ENCODE measurements around the gene CD14. TPM values are rescaled to one million over a fixed set of nuclear protein-coding genes. Genes with fewer than 3 reads are reported as not detected.

The CD14 gene
- total RNA-seq, 2 experiments from 2014 or later = 0.76 to 1.0 TPM

DNA sequence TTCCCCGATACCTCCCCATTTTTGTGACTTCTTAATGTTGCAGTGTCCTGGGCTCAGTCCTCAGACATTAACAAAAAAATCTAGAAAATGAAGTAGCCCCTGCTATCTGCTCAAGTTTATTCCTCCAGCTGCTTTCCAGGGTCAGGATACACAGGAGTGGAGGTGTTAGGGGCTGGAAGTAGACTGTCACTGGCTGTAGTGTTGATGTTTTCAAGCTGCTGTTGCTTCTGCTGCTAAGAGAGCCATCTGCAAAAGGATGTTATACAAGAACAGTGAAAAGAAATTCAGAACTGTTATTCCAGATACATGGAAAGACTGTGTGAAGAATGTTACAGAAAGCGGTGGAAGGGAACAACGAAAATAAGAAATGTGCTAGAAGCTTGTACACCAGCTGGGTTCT is 10.7 kb downstream of the CD14 start:
- BruUV-seq (replicated peaks) = no TSS peak
- H3K4me2 ChIP-seq (ENCODE audit: low read length) = no peak overlapping the region
- no peaks in the 10 kb centered on the region for H3K9me2 ChIP-seq (ENCODE audit: insufficient read depth, low read length)
- no peaks in the 10 kb centered on the region for H3K79me2 ChIP-seq (ENCODE audit: insufficient read depth, low read depth, low read length)
- H4K20me1 ChIP-seq (ENCODE audit: insufficient read depth, low read length) = no peaks in the 10 kb centered on the region
- no peaks in the 10 kb centered on the region for H3K36me3 ChIP-seq (ENCODE audit: insufficient read depth, low read length)
- no peak for TF ChIP-seq CTCF (conservative IDR thresholded peaks at IDR 0.05; ENCODE audit: low read length)
- no peak for TF ChIP-seq EZH2phosphoT487 (IDR thresholded peaks at IDR 0.05; ENCODE audit: borderline replicate concordance, low read depth, low read length)
- no peak overlapping the region for H3K4me3 ChIP-seq (ENCODE audit: low read depth, low read length, poor library complexity, severe bottlenecking)
- DNase-seq (ENCODE audit: low spot score) = no peak
- CTCF ChIA-PET (ENCODE audit: unreplicated experiment) = no interaction called here
- no peaks in the 10 kb centered on the region for H3K4me1 ChIP-seq (ENCODE audit: insufficient read depth, low read length, poor library complexity, severe bottlenecking)
- H3K9me3 ChIP-seq (ENCODE audit: low read length) = 0 out of 2 replicates have a peak, but pooled peaks cover 4% of the 10 kb centered on the region
- no peak overlapping the region for H2AFZ ChIP-seq (ENCODE audit: low read length)
- POLR2A ChIA-PET = no interaction called here
- H3K27ac ChIP-seq (ENCODE audit: low read depth, low read length, poor library complexity, severe bottlenecking) = no peak overlapping the region
- intact Hi-C loops (cut with micrococcal nuclease; ENCODE audit: unreplicated experiment) = loop anchor here (10.0 kb wide), 1 partner anchor 408 kb away; no protein-coding TSS in a partner anchor

DNA sequence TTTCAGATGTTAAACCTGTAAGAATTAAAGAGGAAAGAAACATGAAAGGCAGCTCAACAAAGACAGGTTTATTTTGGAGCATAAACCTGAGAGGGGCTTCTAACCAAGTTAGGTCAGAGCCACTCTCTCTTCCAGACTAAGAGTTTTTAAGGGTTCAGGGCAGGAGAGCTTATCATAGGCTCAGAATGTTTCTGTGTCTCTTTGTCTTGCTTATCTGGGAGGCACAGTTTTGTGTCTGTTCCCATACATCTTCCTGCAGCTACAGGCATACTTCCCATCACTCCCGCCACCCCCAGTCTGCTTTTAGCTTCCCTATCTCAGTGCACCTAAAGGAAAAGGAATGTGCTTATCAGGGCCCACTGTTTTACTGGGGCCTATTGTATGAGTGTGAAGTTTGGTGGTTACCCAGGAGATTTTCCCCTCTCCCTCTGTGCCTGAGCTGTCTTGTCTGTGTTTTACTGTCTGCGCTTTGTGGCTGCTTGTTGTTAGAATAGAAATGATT is 21.9 kb downstream of the CD14 start:
- no peak for TF ChIP-seq CTCF (conservative IDR thresholded peaks at IDR 0.05; ENCODE audit: low read length)
- no peak for TF ChIP-seq EZH2phosphoT487 (IDR thresholded peaks at IDR 0.05; ENCODE audit: borderline replicate concordance, low read depth, low read length)
- H3K9me2 ChIP-seq (ENCODE audit: insufficient read depth, low read length) = no peaks in the 10 kb centered on the region
- intact Hi-C loops (cut with micrococcal nuclease; ENCODE audit: unreplicated experiment) = no loop called here
- H3K4me2 ChIP-seq (ENCODE audit: low read length) = no peak overlapping the region
- no peak overlapping the region for H3K4me3 ChIP-seq (ENCODE audit: low read depth, low read length, poor library complexity, severe bottlenecking)
- H2AFZ ChIP-seq (ENCODE audit: low read length) = no peak overlapping the region
- no peak overlapping the region for H3K27ac ChIP-seq (ENCODE audit: low read depth, low read length, poor library complexity, severe bottlenecking)
- ChIA-PET POLR2A (no interaction called here), CTCF (ENCODE audit: unreplicated experiment) (no interaction called here)
- no peaks in the 10 kb centered on the region for H3K4me1 ChIP-seq (ENCODE audit: insufficient read depth, low read length, poor library complexity, severe bottlenecking)
- H4K20me1 ChIP-seq (ENCODE audit: insufficient read depth, low read length) = no peaks in the 10 kb centered on the region
- H3K79me2 ChIP-seq (ENCODE audit: insufficient read depth, low read depth, low read length) = no peaks in the 10 kb centered on the region
- no peaks in the 10 kb centered on the region for H3K9me3 ChIP-seq (ENCODE audit: low read length)
- BruUV-seq (replicated peaks) = no TSS peak
- H3K36me3 ChIP-seq (ENCODE audit: insufficient read depth, low read length) = no peaks in the 10 kb centered on the region
- DNase-seq (ENCODE audit: low spot score) = no peak

DNA sequence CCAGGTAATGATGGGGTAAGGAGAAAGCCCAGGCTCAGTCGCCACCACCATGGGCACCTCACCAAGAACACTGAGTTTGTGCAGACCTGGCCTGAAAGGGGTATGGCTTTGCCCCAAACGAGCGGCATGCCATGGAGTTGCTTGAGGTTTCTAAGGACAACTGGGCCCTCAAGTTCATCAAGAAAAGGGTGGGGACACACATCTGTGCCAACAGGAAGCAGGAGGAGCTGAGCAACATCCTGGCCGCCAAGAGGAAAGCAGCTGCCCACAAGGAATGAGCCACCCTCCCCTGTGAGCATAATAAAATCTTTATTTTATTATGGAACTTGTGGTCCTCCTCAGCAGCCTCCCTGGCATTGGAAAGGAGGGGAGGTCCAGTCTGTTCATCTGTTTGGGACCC is 23.8 kb downstream of the CD14 start:
- H3K27ac ChIP-seq (ENCODE audit: low read depth, low read length, poor library complexity, severe bottlenecking) = no peak overlapping the region
- BruUV-seq (replicated peaks) = no TSS peak
- no peaks in the 10 kb centered on the region for H3K4me1 ChIP-seq (ENCODE audit: insufficient read depth, low read length, poor library complexity, severe bottlenecking)
- no peak for DNase-seq (ENCODE audit: low spot score)
- no peaks in the 10 kb centered on the region for H4K20me1 ChIP-seq (ENCODE audit: insufficient read depth, low read length)
- no peaks in the 10 kb centered on the region for H3K36me3 ChIP-seq (ENCODE audit: insufficient read depth, low read length)
- no peaks in the 10 kb centered on the region for H3K79me2 ChIP-seq (ENCODE audit: insufficient read depth, low read depth, low read length)
- H2AFZ ChIP-seq (ENCODE audit: low read length) = no peak overlapping the region
- H3K9me2 ChIP-seq (ENCODE audit: insufficient read depth, low read length) = no peaks in the 10 kb centered on the region
- no peaks in the 10 kb centered on the region for H3K9me3 ChIP-seq (ENCODE audit: low read length)
- CTCF ChIA-PET (ENCODE audit: unreplicated experiment) = no interaction called here
- no peak overlapping the region for H3K4me2 ChIP-seq (ENCODE audit: low read length)
- H3K4me3 ChIP-seq (ENCODE audit: low read depth, low read length, poor library complexity, severe bottlenecking) = no peak overlapping the region
- POLR2A ChIA-PET = no interaction called here
- intact Hi-C loops (cut with micrococcal nuclease; ENCODE audit: unreplicated experiment) = no loop called here
- no peak for TF ChIP-seq CTCF (conservative IDR thresholded peaks at IDR 0.05; ENCODE audit: low read length)
- no peak for TF ChIP-seq EZH2phosphoT487 (IDR thresholded peaks at IDR 0.05; ENCODE audit: borderline replicate concordance, low read depth, low read length)
